Measurements from ENCODE around the gene BABAM2. TPM values are rescaled to one million over a fixed set of nuclear protein-coding genes. Genes with fewer than 3 reads are reported as not detected.
"Not testable (repeated sequence)": the region's sequence is repeated elsewhere in the genome, so short reads cannot be mapped to it uniquely, and the experiment has no call there.

The BABAM2 gene
- polyA plus RNA-seq, 3 donors: 11.1 to 23.9 (median 20.6) TPM

DNA sequence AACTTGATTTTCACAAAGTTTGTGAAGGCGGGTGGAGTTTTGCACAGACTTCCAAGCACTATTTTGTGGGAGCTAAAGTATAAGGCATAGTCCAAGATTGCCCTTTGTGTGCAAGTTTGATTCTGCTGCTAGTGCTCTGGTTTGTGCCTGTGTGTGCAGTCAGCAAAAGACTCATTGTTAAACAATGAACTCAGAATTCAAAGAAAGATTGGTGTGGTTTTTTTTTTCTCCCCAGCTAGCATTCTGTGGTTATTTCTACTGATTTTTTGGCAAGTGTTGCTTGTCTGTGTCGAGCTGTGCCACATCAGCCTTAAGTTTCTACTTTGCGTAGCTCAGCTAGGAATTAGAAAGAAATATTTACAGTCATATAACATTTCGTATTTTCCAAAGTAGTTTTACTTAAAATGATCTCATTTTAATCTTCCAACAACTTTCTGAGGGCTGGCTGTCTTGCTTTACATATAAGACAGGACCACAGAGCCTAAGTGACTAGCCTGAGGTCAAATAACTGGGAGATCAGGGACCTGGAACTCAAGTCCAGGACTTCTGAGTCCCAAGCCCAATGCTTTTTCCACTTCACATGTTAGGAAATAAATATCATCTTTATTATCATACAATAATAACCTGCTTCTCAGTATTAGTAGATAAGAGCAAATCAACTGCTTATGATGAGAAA, 69.8 kb downstream of the BABAM2 start:
- 44 to 72% (median 50%) methylated on average over 4 of the region's 4 CpGs for WGBS, 3 donors
- H3K27ac ChIP-seq (ENCODE audit: low read depth, low read length): no peak overlapping the region

DNA sequence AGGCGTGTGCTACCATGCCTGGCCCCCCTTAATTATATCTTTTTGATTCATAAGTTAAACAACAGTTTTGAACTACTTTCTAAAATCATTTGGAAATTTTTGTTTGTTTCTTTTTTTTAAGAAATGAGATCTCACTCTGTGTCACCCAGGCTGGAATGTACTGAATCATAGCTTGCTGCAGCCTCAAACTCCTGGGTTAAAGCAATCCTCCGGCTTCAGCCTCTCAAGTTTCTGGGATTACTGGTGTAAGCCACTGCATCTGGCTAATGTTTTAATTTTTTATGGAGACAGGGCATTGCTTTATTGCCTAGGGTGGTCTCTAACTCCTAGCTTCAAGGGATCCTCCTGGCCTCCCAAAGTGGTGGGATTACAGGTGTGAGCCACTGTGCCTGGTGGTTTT, 71.5 kb downstream of the BABAM2 start:
- WGBS, 3 donors: 96 to 100% (median 97%) methylated on average over 2 of the region's 2 CpGs
- no peak overlapping the region for H3K27ac ChIP-seq (ENCODE audit: low read depth, low read length)

- WGBS, 3 donors: 89 to 99% (median 95%) methylated on average over 1 of the region's 1 CpG
These were observed 72.9 kb downstream of the BABAM2 start for GRCh38 chr2:27963472-27963871.

DNA sequence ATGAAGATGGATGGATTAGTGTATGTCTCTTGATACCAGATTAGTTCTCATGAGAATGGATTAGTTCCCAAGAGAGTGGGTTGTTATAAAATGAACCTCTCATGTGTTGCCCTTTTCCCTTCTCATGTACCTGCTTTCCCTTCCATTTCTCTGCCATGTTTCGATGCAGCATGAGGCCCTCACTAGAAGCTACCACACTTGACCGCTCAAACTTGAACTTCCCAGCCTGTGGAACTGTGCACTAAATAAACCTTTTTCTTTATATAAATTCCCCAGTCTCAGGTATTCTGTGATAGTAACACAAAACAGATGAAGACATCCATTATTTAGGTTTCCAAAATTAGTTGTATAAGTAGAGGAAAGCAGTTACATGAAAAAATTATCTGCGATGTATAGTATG, 73.5 kb downstream of the BABAM2 start:
- WGBS, 3 donors: 80 to 99% (median 84%) methylated on average over 3 of the region's 3 CpGs

More at GRCh38 chr2:27963472-27963871, 72.9 kb downstream of the BABAM2 start:
- H3K27ac ChIP-seq (ENCODE audit: low read depth, low read length): no peak overlapping the region

GRCh38 chr2:27965841-27966240, 75.3 kb downstream of the BABAM2 start:
- H3K27ac ChIP-seq (ENCODE audit: low read depth, low read length): no peak overlapping the region
- 72 to 91% (median 82%) methylated on average over 2 of the region's 2 CpGs for whole genome bisulfite sequencing, 3 donors

More for the DNA sequence above, 73.5 kb downstream of the BABAM2 start:
- no peak overlapping the region for H3K27ac ChIP-seq (ENCODE audit: low read depth, low read length)

DNA sequence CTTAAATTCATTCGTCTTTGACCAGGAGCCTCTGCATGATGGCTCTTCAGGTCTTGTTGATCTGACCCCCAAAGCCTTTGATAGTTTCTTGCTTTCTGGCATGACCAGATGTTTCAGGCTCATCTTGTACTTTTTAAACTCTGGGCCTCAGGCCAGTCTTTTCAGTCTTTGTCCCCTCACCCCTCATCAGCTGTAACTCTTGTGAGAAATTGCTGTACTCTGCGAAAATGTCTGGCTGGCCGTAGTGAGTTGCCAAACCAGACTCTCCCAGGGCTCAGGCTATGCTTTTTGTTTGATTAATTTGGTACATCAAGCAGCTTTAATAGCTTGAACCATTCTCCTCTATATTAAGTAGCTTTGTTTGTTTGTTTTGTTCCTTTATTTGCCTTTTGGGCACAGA, 75.9 kb downstream of the BABAM2 start:
- no peak overlapping the region for H3K27ac ChIP-seq (ENCODE audit: low read depth, low read length)
- 57 to 59% (median 58%) methylated on average over 3 of the region's 3 CpGs for WGBS, 3 donors

DNA sequence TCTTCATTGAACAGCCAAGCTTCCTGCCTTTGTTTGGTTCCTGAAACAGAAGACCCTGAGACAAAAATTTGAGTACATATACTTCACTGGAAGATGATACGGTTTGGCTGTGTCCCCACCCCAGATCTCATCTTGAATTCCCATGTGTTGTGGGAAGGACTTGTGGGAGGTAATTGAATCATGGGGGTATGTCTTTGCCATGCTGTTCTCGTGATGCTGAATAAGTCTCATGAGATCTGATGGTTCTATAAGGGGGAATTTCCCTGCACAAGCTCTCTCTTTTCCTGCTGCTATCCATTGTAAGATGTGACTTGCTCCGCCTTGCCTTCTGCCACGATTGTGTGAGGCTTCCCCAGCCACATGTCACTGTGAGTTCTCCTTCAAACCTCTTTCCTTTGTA, 76.5 kb downstream of the BABAM2 start:
- H3K27ac ChIP-seq (ENCODE audit: low read depth, low read length): no peak overlapping the region
- 70 to 85% (median 75%) methylated on average over 4 of the region's 4 CpGs for WGBS, 3 donors

DNA sequence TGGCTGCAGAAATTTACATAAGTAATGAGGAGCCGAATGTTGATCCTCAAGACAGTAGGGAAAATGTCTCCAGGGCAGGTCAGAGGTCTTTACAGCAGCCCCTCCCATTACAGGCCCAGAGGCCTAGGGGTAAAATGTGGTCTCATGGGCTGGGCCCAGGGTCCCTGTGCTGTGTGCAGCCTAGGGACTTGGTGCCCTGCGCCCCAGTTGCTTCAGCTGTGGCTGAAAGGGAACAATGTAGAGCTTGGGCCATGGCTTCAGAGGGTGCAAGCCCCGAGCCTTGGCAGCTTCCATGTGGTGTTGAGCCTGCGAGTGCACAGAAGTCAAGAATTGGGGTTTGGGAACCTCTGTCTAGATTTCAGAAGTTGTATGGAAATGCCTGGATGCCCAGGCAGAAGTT, 77.5 kb downstream of the BABAM2 start:
- H3K27ac ChIP-seq (ENCODE audit: low read depth, low read length): not testable (repeated sequence)
- 98 to 99% (median 98%) methylated on average over 4 of the region's 4 CpGs for WGBS, 3 donors

DNA sequence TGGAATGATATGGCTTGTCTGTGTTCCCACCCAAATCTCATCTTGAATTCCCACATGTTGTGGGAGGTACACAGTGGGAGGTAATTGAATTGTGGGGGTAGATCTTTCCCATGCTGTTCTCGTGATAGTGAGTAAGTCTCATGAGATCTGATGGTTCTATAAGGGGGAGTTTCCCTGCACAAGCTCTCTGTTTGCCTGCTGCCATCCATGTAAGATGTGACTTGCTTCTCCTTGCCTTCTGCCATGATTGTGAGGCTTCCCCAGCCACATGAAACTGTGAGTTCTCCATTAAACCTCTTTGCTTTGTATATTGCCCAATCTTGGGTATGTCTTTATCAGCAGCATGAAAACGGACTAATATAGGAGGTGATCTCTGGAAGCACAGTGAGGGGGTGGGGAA, 78.4 kb downstream of the BABAM2 start:
- 91 to 97% (median 93%) methylated on average over 2 of the region's 2 CpGs for WGBS, 3 donors
- H3K27ac ChIP-seq (ENCODE audit: low read depth, low read length): not testable (repeated sequence)

GRCh38 chr2:27972311-27972710, 81.8 kb downstream of the BABAM2 start:
- H3K27ac ChIP-seq (ENCODE audit: low read depth, low read length): no peak overlapping the region
- WGBS, 3 donors: 60 to 79% (median 68%) methylated on average over 2 of the region's 2 CpGs

DNA sequence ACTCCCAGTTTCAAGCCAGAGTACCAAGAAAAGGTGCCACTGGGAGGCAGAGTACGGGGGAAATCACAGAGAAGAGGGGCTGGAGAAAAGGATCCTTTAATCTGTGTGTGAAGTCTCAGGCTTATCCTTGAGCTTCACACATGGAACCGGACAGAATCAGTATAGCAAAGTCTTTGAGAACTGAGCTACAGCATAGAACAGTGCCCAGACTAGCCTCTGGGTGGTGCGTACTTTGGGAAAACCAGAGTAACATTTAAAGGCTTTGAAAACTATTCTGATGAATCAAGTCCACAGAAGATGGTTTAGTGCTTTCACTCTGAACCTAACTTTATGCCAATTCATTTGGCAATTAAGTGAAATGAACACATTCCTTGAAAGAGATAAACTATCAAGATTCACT, 83.1 kb downstream of the BABAM2 start:
- 81 to 93% (median 90%) methylated on average over 3 of the region's 3 CpGs for WGBS, 3 donors
- no peak overlapping the region for H3K27ac ChIP-seq (ENCODE audit: low read depth, low read length)

- no peak overlapping the region for H3K27ac ChIP-seq (ENCODE audit: low read depth, low read length)
- WGBS, 3 donors: 95 to 100% (median 99%) methylated on average over 1 of the region's 1 CpG
These were observed 85.8 kb downstream of the BABAM2 start for GRCh38 chr2:27976308-27976707.

DNA sequence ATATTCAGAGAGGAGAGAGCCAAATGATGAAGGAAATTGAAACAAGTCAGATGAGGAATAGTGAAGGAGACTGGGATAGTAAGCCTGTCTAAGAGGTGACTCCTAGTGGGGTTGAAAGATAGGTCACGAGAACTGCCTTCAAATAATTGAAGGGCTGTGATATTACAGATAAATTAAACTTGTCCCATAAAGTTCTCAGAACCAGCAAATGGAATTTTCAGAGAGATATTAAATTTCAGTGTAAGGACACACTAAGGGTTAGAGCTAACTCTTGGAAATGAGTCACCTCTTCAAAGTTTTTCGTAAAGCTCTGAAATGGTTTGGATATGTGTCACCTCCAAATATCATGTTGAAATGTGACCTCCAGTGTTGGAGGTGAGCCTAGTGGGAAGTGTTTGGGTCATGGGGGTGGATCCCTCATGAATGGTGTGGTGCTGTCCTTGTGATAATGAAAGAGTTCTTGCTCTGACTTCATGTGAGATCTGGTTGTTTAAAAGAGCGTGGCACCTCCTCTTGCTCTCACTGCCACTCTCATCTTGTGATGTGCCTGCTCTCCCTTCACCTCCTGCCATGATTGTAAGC, 87.3 kb downstream of the BABAM2 start:
- 79 to 90% (median 84%) methylated on average over 3 of the region's 3 CpGs for WGBS, 3 donors
- no peak overlapping the region for H3K27ac ChIP-seq (ENCODE audit: low read depth, low read length)

- H3K27ac ChIP-seq (ENCODE audit: low read depth, low read length): not testable (repeated sequence)
- WGBS, 3 donors: 96 to 100% (median 100%) methylated on average over 2 of the region's 2 CpGs
These were observed 88.2 kb downstream of the BABAM2 start for GRCh38 chr2:27978761-27979160.

- 31 to 42% (median 37%) methylated on average over 1 of the region's 1 CpG for WGBS, 3 donors
- no peak overlapping the region for H3K27ac ChIP-seq (ENCODE audit: low read depth, low read length)
These were observed 89.7 kb downstream of the BABAM2 start for GRCh38 chr2:27980242-27980641.

GRCh38 chr2:27984153-27984552, 93.6 kb downstream of the BABAM2 start:
- H3K27ac ChIP-seq (ENCODE audit: low read depth, low read length): no peak overlapping the region

- 51 to 70% (median 66%) methylated on average over 3 of the region's 3 CpGs for WGBS, 3 donors
- H3K27ac ChIP-seq (ENCODE audit: low read depth, low read length): no peak overlapping the region
These were observed 97.8 kb downstream of the BABAM2 start for GRCh38 chr2:27988306-27988705.

DNA sequence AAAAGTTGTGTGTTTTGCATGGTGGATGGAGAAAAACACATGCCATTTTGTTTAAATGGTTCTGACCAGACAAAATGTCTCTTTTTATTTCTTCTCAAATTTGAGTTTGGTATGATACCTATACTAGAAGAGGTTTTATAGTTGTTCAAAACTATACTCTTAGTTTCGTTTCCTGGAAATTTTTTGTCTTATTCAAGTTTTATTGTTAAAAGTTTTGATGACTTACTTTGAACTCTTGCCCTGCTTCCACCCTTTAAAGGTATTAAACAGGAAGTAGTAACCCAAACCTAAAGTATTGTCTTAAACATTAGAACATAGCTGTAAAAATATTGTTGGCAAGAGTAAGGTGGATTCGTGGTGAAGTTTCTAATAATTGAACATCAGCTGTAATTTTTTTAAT, 98.2 kb downstream of the BABAM2 start:
- 76 to 84% (median 78%) methylated on average over 2 of the region's 2 CpGs for WGBS, 3 donors
- H3K27ac ChIP-seq (ENCODE audit: low read depth, low read length): no peak overlapping the region

- WGBS, 3 donors: 94 to 100% (median 96%) methylated on average over 2 of the region's 2 CpGs
- H3K27ac ChIP-seq (ENCODE audit: low read depth, low read length): no peak overlapping the region
These were observed 98.6 kb downstream of the BABAM2 start for GRCh38 chr2:27989149-27989548.

DNA sequence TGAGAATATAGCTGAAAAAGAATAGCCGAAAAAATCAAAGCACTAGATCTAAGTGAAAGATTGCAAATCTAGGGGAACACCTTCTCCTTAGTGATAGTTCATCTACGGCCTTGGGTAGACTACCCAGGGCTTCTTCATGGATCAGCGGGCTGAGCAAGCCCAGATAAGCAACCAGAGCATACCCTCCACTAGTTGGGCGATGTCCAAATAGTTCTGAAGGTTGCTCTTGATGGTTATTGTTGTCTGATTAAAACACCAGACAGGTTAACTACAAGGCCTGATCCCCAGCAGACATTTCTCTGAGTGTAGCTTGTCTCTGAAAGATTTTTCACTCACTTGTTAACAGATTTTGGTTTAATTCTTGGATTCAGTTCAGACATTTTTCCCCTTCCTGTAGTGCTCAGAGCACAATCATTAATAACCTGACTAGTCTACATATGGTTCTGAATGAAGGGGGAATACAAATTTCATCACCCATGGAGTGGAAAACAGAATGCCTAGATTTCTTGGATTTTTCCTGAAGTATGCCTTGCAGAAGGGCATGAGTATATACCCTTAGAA, 99.6 kb downstream of the BABAM2 start:
- WGBS, 3 donors: 92 to 96% (median 95%) methylated on average over 4 of the region's 4 CpGs
- H3K27ac ChIP-seq (ENCODE audit: low read depth, low read length): no peak overlapping the region

Measured in adipose tissue (tissue), 3 donors.